ENCODE measurements around the gene KRT16. TPM values are rescaled to one million over a fixed set of nuclear protein-coding genes. Genes with fewer than 3 reads are reported as not detected.

KRT16 gene
- polyA plus RNA-seq, 1 donor (not counting 4 experiments of a cell fraction or from before 2014, with no cell fraction given), result 1,851 TPM

GRCh38 chr17:41633556-41634199 is 21.1 kb upstream of the KRT16 start:
- dilution Hi-C loops (cut with MboI; ENCODE audit: extremely low pct_ligation_motif_present, low sequenced_read_pairs), result no loop called here
- Histone ChIP-seq H3K9me1 (ENCODE audit: control insufficient read depth, extremely low read depth, insufficient read depth, low read length) (no peaks in the 10 kb centered on the region), H3K27me3 (ENCODE audit: control insufficient read depth, extremely low read depth, insufficient read depth, low read length) (no peaks in the 10 kb centered on the region), H3K4me3 (ENCODE audit: control insufficient read depth in 2 of 3, extremely low read depth in 1 of 3, insufficient read depth in 2 of 3, low read depth in 1 of 3, low read length in 3 of 3) (no peak overlapping the region), H3K27ac (ENCODE audit: control insufficient read depth, insufficient read depth, low read length) (no peak overlapping the region), H4K20me1 (ENCODE audit: control insufficient read depth, extremely low read depth, insufficient read depth, low read length) (no peaks in the 10 kb centered on the region), H3K79me2 (ENCODE audit: control insufficient read depth, insufficient read depth, low read length) (no peaks in the 10 kb centered on the region), H3K4me2 (ENCODE audit: control insufficient read depth, extremely low read depth, insufficient read depth, low read depth, low read length) (no peak overlapping the region), H3K9me3 (ENCODE audit: control insufficient read depth, low read depth, low read length) (no peaks in the 10 kb centered on the region), H2AFZ (ENCODE audit: control insufficient read depth, low read length) (no peak overlapping the region), H3K4me1 (ENCODE audit: control insufficient read depth, extremely low read depth, insufficient read depth, low read length) (peaks cover 36% of the 10 kb centered on the region), H3K36me3 (ENCODE audit: control insufficient read depth in 2 of 2, extremely low read depth in 1 of 2, insufficient read depth in 2 of 2, low read length in 2 of 2) (no peaks in the 10 kb centered on the region), H3K9ac (ENCODE audit: control insufficient read depth, extremely low read depth, insufficient read depth, low read length) (no peak overlapping the region)
- FAIRE-seq, result peak; percentile 84
- TF ChIP-seq CTCF (optimal IDR thresholded peaks at IDR 0.05 in 1 of 3, IDR thresholded peaks at IDR 0.05 in 1 of 3, conservative IDR thresholded peaks at IDR 0.05 in 1 of 3; ENCODE audit: extremely low read depth in 1 of 3, insufficient read depth in 2 of 3, low read length in 3 of 3) (no peak), EZH2 (IDR thresholded peaks at IDR 0.05; ENCODE audit: low read length) (no peak)
- no peak for DNase-seq (ENCODE audit: low read depth, low spot score)

DNA sequence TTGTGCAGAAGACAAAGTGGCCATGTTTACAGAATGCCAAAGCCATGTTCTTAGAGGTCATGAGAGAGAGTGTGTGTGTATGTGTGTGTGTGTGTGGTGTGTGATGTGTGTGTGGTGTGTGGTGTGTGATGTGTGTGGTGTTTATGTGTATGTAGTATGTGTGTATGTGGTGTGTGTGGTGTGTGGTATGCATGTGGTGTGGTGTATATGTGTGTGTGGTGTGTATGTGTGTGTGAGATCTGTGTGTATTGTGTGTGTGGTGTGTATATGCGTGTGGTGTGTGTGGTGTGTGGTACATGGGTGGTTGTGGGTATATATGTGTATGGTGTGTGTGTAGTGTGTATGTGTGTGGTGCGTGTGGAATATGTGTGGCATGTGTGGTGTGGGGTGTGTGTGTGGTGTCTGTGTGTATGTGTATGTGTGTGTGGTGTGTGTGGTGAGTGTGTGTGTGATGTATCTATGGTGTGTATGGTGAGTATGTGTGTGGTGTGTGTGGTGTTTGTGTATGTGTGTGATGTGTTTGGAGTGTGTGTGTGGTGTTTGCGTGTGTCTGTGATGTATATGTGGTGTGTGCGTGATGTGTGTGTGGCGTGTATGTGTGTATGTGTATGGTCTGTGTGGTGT is 20.0 kb upstream of the KRT16 start:
- Histone ChIP-seq H3K9me1 (ENCODE audit: control insufficient read depth, extremely low read depth, insufficient read depth, low read length) (no peaks in the 10 kb centered on the region), H3K79me2 (ENCODE audit: control insufficient read depth, insufficient read depth, low read length) (no peaks in the 10 kb centered on the region), H3K4me1 (ENCODE audit: control insufficient read depth, extremely low read depth, insufficient read depth, low read length) (peaks cover 47% of the 10 kb centered on the region), H3K36me3 (ENCODE audit: control insufficient read depth in 2 of 2, extremely low read depth in 1 of 2, insufficient read depth in 2 of 2, low read length in 2 of 2) (no peaks in the 10 kb centered on the region), H4K20me1 (ENCODE audit: control insufficient read depth, extremely low read depth, insufficient read depth, low read length) (no peaks in the 10 kb centered on the region), H2AFZ (ENCODE audit: control insufficient read depth, low read length) (no peak overlapping the region), H3K9ac (ENCODE audit: control insufficient read depth, extremely low read depth, insufficient read depth, low read length) (no peak overlapping the region), H3K27ac (ENCODE audit: control insufficient read depth, insufficient read depth, low read length) (no peak overlapping the region), H3K27me3 (ENCODE audit: control insufficient read depth, extremely low read depth, insufficient read depth, low read length) (no peaks in the 10 kb centered on the region), H3K4me2 (ENCODE audit: control insufficient read depth, extremely low read depth, insufficient read depth, low read depth, low read length) (no peak overlapping the region), H3K9me3 (ENCODE audit: control insufficient read depth, low read depth, low read length) (no peaks in the 10 kb centered on the region), H3K4me3 (ENCODE audit: control insufficient read depth in 2 of 3, extremely low read depth in 1 of 3, insufficient read depth in 2 of 3, low read depth in 1 of 3, low read length in 3 of 3) (no peak overlapping the region)
- TF ChIP-seq EZH2 (IDR thresholded peaks at IDR 0.05; ENCODE audit: low read length), result no peak
- TF ChIP-seq CTCF (optimal IDR thresholded peaks at IDR 0.05 in 1 of 3, IDR thresholded peaks at IDR 0.05 in 1 of 3, conservative IDR thresholded peaks at IDR 0.05 in 1 of 3; ENCODE audit: extremely low read depth in 1 of 3, insufficient read depth in 2 of 3, low read length in 3 of 3), result no peak
- peak; percentile 81 for FAIRE-seq
- dilution Hi-C loops (cut with MboI; ENCODE audit: extremely low pct_ligation_motif_present, low sequenced_read_pairs), result no loop called here
- DNase-seq (ENCODE audit: low read depth, low spot score), result no peak
